SU-DHL-6 (cell line): Measurements from ENCODE around the gene PPM1H.

Source experiments
- H2AFZ ChIP-seq: fragments of 200-600 bp; sonication (generic); 2 replicates; pipeline ENCODE4 v1.6.1; 2014; ENCODE audit warnings: low read depth, mild to moderate bottlenecking, moderate library complexity, mixed read lengths, antibody characterized with exemption, low read length; ENCODE audit not compliant: severe bottlenecking
- H3F3A ChIP-seq: fragments of 200-600 bp; shearing (Covaris generic); 2 replicates; pipeline ENCODE4 v1.6.0; 2016; ENCODE audit warnings: antibody characterized with exemption, mild to moderate bottlenecking; ENCODE audit not compliant: insufficient read depth
- H3K27ac ChIP-seq: fragments of 200-600 bp; sonication (generic); 2 replicates; pipeline ENCODE4 v1.5.1; 2016; ENCODE audit warnings: low read depth, mild to moderate bottlenecking, low read length, moderate library complexity, mixed read lengths
- H3K27me3 ChIP-seq: fragments of 200-600 bp; sonication (generic), shearing (Covaris generic); 2 replicates; pipeline ENCODE4 v1.6.0; 2014; ENCODE audit warnings: mild to moderate bottlenecking, low read length
- H3K36me3 ChIP-seq: fragments of 200-600 bp; sonication (generic); 2 replicates; pipeline ENCODE4 v1.6.1; 2014; ENCODE audit warnings: mild to moderate bottlenecking, low read length, mixed read lengths
- H3K4me2 ChIP-seq: fragments of 300-600, 200-600 bp; shearing (Covaris generic), sonication (generic); 2 replicates; pipeline ENCODE4 v1.6.0; 2014; ENCODE audit warnings: low read length, low read depth, mild to moderate bottlenecking; ENCODE audit not compliant: poor library complexity, severe bottlenecking
- H3K4me3 ChIP-seq: fragments of 200-600 bp; sonication (generic); 2 replicates; pipeline ENCODE4 v1.5.1; 2014; ENCODE audit warnings: antibody characterized with exemption, low read length, mild to moderate bottlenecking, mixed read lengths; ENCODE audit not compliant: insufficient read depth, poor library complexity, severe bottlenecking
- H3K79me2 ChIP-seq: fragments of 200-600 bp; sonication (generic); 2 replicates; pipeline ENCODE4 v1.6.1; 2014; ENCODE audit warnings: mild to moderate bottlenecking, low read length, moderate library complexity; ENCODE audit not compliant: insufficient read depth
- H3K9ac ChIP-seq: fragments of 200-600 bp; sonication (generic); 2 replicates; pipeline ENCODE4 v1.7.0; 2014; ENCODE audit warnings: mild to moderate bottlenecking, low read length
- H3K9me2 ChIP-seq: fragments of 200-600 bp; sonication (generic); replicated peaks from 2 replicates; pipeline ENCODE4 v1.6.1; 2014; ENCODE audit warnings: low read length; ENCODE audit not compliant: insufficient read depth
- H3K9me3 ChIP-seq: fragments of 200-600 bp; sonication (generic); 2 replicates; pipeline ENCODE4 v1.6.1; 2014; ENCODE audit warnings: low read length, mixed read lengths; ENCODE audit not compliant: insufficient read depth
- H4K20me1 ChIP-seq: fragments of 200-600 bp; sonication (generic); 2 replicates; pipeline ENCODE4 v1.6.1; 2014; ENCODE audit warnings: low read depth, mild to moderate bottlenecking, antibody characterized with exemption, low read length, moderate library complexity, mixed read lengths
- CTCF ChIP-seq: fragments of 200-600 bp; sonication (generic); IDR thresholded peaks from one replicate; pipeline ENCODE4 v1.5.1; 2017; ENCODE audit warnings: antibody characterized with exemption, mild to moderate bottlenecking, low read length, moderate library complexity; ENCODE audit not compliant: insufficient read depth, poor library complexity, severe bottlenecking
- EZH2phosphoT487 ChIP-seq: fragments of 200-600 bp; sonication (generic), shearing (Covaris generic); conservative IDR thresholded peaks from 2 replicates; pipeline ENCODE4 v1.6.1; 2018; ENCODE audit warnings: mild to moderate bottlenecking, antibody characterized with exemption, low read length, moderate library complexity, mixed read lengths

PPM1H gene

GRCh38 chr12:62806244-62806836 lies 128.6 kb downstream of the PPM1H start:
- TF ChIP-seq CTCF (no peak), EZH2phosphoT487 (no peak)
- Histone ChIP-seq H4K20me1 (no peaks in the 10 kb centered on the region), H3K4me3 (no peak overlapping the region), H2AFZ (no peak overlapping the region), H3K9me3 (no peaks in the 10 kb centered on the region; the same call in 1 of the 2 replicates), H3K27ac (no peak overlapping the region), H3K4me2 (no peak overlapping the region), H3K27me3 (no peaks in the 10 kb centered on the region), H3K79me2 (no peaks in the 10 kb centered on the region), H3K9ac (no peak overlapping the region), H3K36me3 (no peaks in the 10 kb centered on the region), H3K9me2 (no peaks in the 10 kb centered on the region), H3F3A (no peaks in the 10 kb centered on the region)

GRCh38 chr12:62805517-62805916 lies 129.4 kb downstream of the PPM1H start:
- TF ChIP-seq CTCF = no peak
- no peak for TF ChIP-seq EZH2phosphoT487
- Histone ChIP-seq H3K79me2 (no peaks in the 10 kb centered on the region), H3K4me2 (no peak overlapping the region), H3K9me2 (no peaks in the 10 kb centered on the region), H3K9me3 (no peaks in the 10 kb centered on the region; the same call in 1 of the 2 replicates), H3K27me3 (no peaks in the 10 kb centered on the region), H2AFZ (no peak overlapping the region), H3F3A (no peaks in the 10 kb centered on the region), H3K27ac (no peak overlapping the region), H4K20me1 (no peaks in the 10 kb centered on the region), H3K36me3 (no peaks in the 10 kb centered on the region), H3K4me3 (no peak overlapping the region), H3K9ac (no peak overlapping the region)

- Histone ChIP-seq H3K4me3 (no peak overlapping the region), H3K4me2 (no peak overlapping the region), H3K27ac (no peak overlapping the region), H3F3A (no peaks in the 10 kb centered on the region), H3K9me3 (no peaks in the 10 kb centered on the region; the same call in 1 of the 2 replicates), H4K20me1 (no peaks in the 10 kb centered on the region), H3K9me2 (no peaks in the 10 kb centered on the region), H3K79me2 (no peaks in the 10 kb centered on the region), H2AFZ (no peak overlapping the region), H3K9ac (no peak overlapping the region), H3K27me3 (no peaks in the 10 kb centered on the region), H3K36me3 (no peaks in the 10 kb centered on the region)
- no peak for TF ChIP-seq EZH2phosphoT487
- no peak for TF ChIP-seq CTCF
Measured at GRCh38 chr12:62803756-62804155, 131.2 kb downstream of the PPM1H start.
